22Rv1 (cell line): ENCODE results near the gene TMBIM6.

Source experiments
- CTCF ChIP-seq: fragments of 450-650 bp; IDR thresholded peaks from 2 replicates; pipeline ENCODE4 v1.5.1; 2017; ENCODE audit warnings: mild to moderate bottlenecking
- ZFX ChIP-seq: fragments of 450-650 bp; IDR thresholded peaks from 2 replicates; pipeline ENCODE4 v1.6.1; 2017; ENCODE audit warnings: antibody characterized with exemption, borderline replicate concordance

- TF ChIP-seq CTCF (no peak), ZFX (no peak)
These were observed 67.5 kb downstream of the TMBIM6 start for GRCh38 chr12:49808686-49809380.
